Endothelial cell of hepatic sinusoid (primary cell): ENCODE results near the gene HAO2.
"Not testable (repeated sequence)": the region's sequence is repeated elsewhere in the genome, so short reads cannot be mapped to it uniquely, and the experiment has no call there.

Experiments
- in situ Hi-C: cut with HindIII; loops from 2 replicates; pipeline ENCODE4 v1.10.0; 2017; ENCODE audit warnings: low sequenced_read_pairs

The HAO2 gene

GRCh38 chr1:119341372-119341947, 27.1 kb upstream of the HAO2 start:
- in situ Hi-C loops: no loop called here

GRCh38 chr1:119345398-119345797, 23.2 kb upstream of the HAO2 start:
- in situ Hi-C loops: no loop called here

GRCh38 chr1:119347858-119348257, 20.7 kb upstream of the HAO2 start:
- in situ Hi-C loops: no loop called here

GRCh38 chr1:119348941-119349340, 19.6 kb upstream of the HAO2 start:
- in situ Hi-C loops: no loop called here

GRCh38 chr1:119350866-119351265, 17.7 kb upstream of the HAO2 start:
- in situ Hi-C loops: not testable (repeated sequence)

- in situ Hi-C loops: no loop called here
Measured at GRCh38 chr1:119351997-119352396, 16.6 kb upstream of the HAO2 start.

- in situ Hi-C loops: no loop called here
Measured at GRCh38 chr1:119353836-119354235, 14.7 kb upstream of the HAO2 start.

- in situ Hi-C loops: no loop called here
Measured at GRCh38 chr1:119358636-119359035, 9.9 kb upstream of the HAO2 start.

- in situ Hi-C loops: no loop called here
Measured at GRCh38 chr1:119359730-119360129, 8.9 kb upstream of the HAO2 start.

- in situ Hi-C loops: no loop called here
Measured at GRCh38 chr1:119361205-119361604, 7.4 kb upstream of the HAO2 start.

GRCh38 chr1:119361620-119362344, 6.8 kb upstream of the HAO2 start:
- in situ Hi-C loops: no loop called here

GRCh38 chr1:119363162-119363561, 5.4 kb upstream of the HAO2 start:
- in situ Hi-C loops: no loop called here

- in situ Hi-C loops: loop anchor here (5.0 kb wide), 1 partner anchor 42 kb away; no protein-coding TSS in a partner anchor
Measured at GRCh38 chr1:119364640-119365039, 3.9 kb upstream of the HAO2 start.

GRCh38 chr1:119366424-119366823, 2.2 kb upstream of the HAO2 start:
- in situ Hi-C loops: loop anchor here (5.0 kb wide), 1 partner anchor 44 kb away; no protein-coding TSS in a partner anchor

GRCh38 chr1:119367432-119368124, 1.0 kb upstream of the HAO2 start:
- in situ Hi-C loops: loop anchor here (5.0 kb wide), 1 partner anchor 45 kb away; no protein-coding TSS in a partner anchor

GRCh38 chr1:119370748-119371147, 2.2 kb downstream of the HAO2 start:
- in situ Hi-C loops: no loop called here

GRCh38 chr1:119371815-119372214, 3.2 kb downstream of the HAO2 start:
- in situ Hi-C loops: no loop called here

GRCh38 chr1:119372503-119373086, 4.0 kb downstream of the HAO2 start:
- in situ Hi-C loops: no loop called here

GRCh38 chr1:119373465-119373864, 4.9 kb downstream of the HAO2 start:
- in situ Hi-C loops: no loop called here

- in situ Hi-C loops: no loop called here
Measured at GRCh38 chr1:119374208-119374874, 5.8 kb downstream of the HAO2 start.

- in situ Hi-C loops: no loop called here
Measured at GRCh38 chr1:119375366-119375765, 6.8 kb downstream of the HAO2 start.
